MM.1S (cell line): ENCODE measurements around the gene CBX6.

Source experiments
- DNase-seq: peaks from one replicate; pipeline ENCODE4 v3.0.0-alpha.2; 2015
- H2AFZ ChIP-seq: fragments of 300-600 bp; sonication (generic); 2 replicates; pipeline ENCODE4 v1.6.0; 2016; ENCODE audit warnings: antibody characterized with exemption, low read length
- H3F3A ChIP-seq: fragments of 300-600 bp; sonication (generic); 2 replicates; pipeline ENCODE4 v1.6.1; 2016; ENCODE audit warnings: mild to moderate bottlenecking, antibody characterized with exemption, low read length, moderate library complexity, mixed read lengths; ENCODE audit not compliant: insufficient read depth
- H3K27ac ChIP-seq: fragments of 300-600 bp; sonication (generic); 2 replicates; pipeline ENCODE4 v1.5.1; 2016; ENCODE audit warnings: mild to moderate bottlenecking, low read length
- H3K27me3 ChIP-seq: fragments of 300-600 bp; sonication (generic); replicated peaks from 2 replicates; pipeline ENCODE4 v1.6.0; 2016; ENCODE audit warnings: low read length; ENCODE audit not compliant: insufficient read depth
- H3K36me3 ChIP-seq: fragments of 300-600 bp; sonication (generic); replicated peaks from 2 replicates; pipeline ENCODE4 v1.6.1; 2016; ENCODE audit warnings: mild to moderate bottlenecking, low read length, mixed read lengths; ENCODE audit not compliant: insufficient read depth
- H3K4me1 ChIP-seq: fragments of 300-600 bp; sonication (generic); 2 replicates; pipeline ENCODE4 v1.6.1; 2016; ENCODE audit warnings: low read length, mixed read lengths
- H3K4me2 ChIP-seq: fragments of 300-600 bp; sonication (generic); 2 replicates; pipeline ENCODE4 v1.6.0; 2016; ENCODE audit warnings: low read depth, low read length
- H3K4me3 ChIP-seq: fragments of 300-600 bp; sonication (generic); 2 replicates; pipeline ENCODE4 v1.5.1; 2016; ENCODE audit warnings: low read length, mixed read lengths
- H3K79me2 ChIP-seq: fragments of 300-600 bp; sonication (generic); 2 replicates; pipeline ENCODE4 v1.6.1; 2016; ENCODE audit warnings: mixed run types, low read length, mixed read lengths
- H3K9ac ChIP-seq: fragments of 300-600 bp; sonication (generic); 2 replicates; pipeline ENCODE4 v1.6.1; 2016; ENCODE audit warnings: low read length, mixed read lengths
- H3K9me2 ChIP-seq: fragments of 300-600 bp; sonication (generic); replicated peaks from 2 replicates; pipeline ENCODE4 v1.6.1; 2016; ENCODE audit warnings: mild to moderate bottlenecking, low read length, mixed read lengths; ENCODE audit not compliant: insufficient read depth
- H3K9me3 ChIP-seq: fragments of 300-600 bp; sonication (generic); replicated peaks from 2 replicates; pipeline ENCODE4 v1.6.1; 2016; ENCODE audit warnings: mild to moderate bottlenecking, low read length, mixed read lengths; ENCODE audit not compliant: insufficient read depth
- H4K20me1 ChIP-seq: fragments of 300-600 bp; sonication (generic); 2 replicates; pipeline ENCODE4 v1.6.1; 2016; ENCODE audit warnings: mild to moderate bottlenecking, low read length, moderate library complexity, mixed read lengths; ENCODE audit not compliant: insufficient read depth
- EZH2 ChIP-seq: fragments of 300-600 bp; sonication (generic); optimal IDR thresholded peaks from 2 replicates; pipeline ENCODE3; 2017; ENCODE audit warnings: low read depth, mild to moderate bottlenecking, antibody characterized with exemption, low read length, mixed read lengths
- EZH2phosphoT487 ChIP-seq: fragments of 300-600 bp; sonication (generic); IDR thresholded peaks from 2 replicates; pipeline ENCODE4 v1.6.1; 2018; ENCODE audit warnings: antibody characterized with exemption, low read length
- TF ChIP-seq, protein P1 (sequence below): fragments of 300-600 bp; sonication (generic); IDR thresholded peaks from 2 replicates; pipeline ENCODE4 v1.5.1; 2016; ENCODE audit warnings: antibody characterized with exemption, low read length, mixed read lengths

Gene CBX6

DNA sequence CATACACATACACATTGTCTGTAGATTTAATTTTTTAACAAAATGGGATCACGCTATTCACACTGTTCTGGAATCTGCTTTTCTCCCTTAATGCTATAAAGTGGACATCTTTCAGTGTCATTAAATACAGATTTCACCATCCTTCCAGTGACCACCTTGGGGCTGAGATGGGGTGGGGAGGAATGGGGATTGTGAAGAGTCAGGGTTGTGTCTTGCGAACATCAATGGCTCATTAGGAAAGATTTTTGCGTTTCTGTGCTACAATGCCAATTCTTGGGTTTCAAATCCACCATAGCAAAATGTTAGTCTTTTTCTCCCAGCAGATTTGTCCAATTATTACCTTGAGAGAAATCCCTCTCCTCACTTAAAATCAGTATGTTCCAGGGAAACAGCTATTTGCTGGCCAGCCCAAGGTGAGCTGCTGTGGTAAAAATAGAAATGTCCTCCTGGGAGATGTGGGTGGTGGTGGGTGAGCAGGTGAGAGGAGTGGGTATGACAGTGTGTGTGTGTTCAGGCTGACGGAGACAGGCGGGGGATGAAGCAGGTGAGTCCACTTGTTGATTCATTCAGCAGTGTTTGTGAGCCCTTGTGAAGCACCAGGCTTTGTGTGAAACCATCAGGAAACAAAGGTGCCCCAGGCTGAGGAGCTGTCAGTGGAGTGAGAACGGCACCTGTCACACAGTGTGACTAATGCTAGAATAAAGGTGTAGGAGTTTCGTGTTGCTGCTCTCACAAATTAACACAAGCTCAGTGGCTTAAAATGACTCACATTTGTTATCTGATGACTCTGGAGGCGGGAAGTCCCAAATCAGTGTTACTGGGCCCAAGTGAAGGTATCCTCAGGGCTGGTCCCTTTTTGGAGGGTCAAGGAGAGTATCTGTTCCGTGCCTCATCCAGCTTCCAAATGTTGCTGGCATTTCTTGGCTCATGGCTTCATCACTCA, 1.7 kb upstream of the CBX6 start:
- no peaks in the 10 kb centered on the region for H3K27me3 ChIP-seq
- H3K4me2 ChIP-seq: peak overlapping the region; percentile 98
- peak overlapping the region; percentile 62 for H2AFZ ChIP-seq
- H3K27ac ChIP-seq: peak overlapping the region; percentile 88
- no peaks in the 10 kb centered on the region for H4K20me1 ChIP-seq
- no peaks in the 10 kb centered on the region for H3K9me3 ChIP-seq
- peak overlapping the region; percentile 69 for H3K4me3 ChIP-seq
- H3K9me2 ChIP-seq: no peaks in the 10 kb centered on the region
- peaks cover 33% of the 10 kb centered on the region for H3F3A ChIP-seq
- H3K36me3 ChIP-seq: peaks cover 3% of the 10 kb centered on the region; the same call in 1 of the 2 replicates
- peak overlapping the region; percentile 94; the same call in 1 of the 2 replicates for H3K9ac ChIP-seq
- TF ChIP-seq, protein P1, sequence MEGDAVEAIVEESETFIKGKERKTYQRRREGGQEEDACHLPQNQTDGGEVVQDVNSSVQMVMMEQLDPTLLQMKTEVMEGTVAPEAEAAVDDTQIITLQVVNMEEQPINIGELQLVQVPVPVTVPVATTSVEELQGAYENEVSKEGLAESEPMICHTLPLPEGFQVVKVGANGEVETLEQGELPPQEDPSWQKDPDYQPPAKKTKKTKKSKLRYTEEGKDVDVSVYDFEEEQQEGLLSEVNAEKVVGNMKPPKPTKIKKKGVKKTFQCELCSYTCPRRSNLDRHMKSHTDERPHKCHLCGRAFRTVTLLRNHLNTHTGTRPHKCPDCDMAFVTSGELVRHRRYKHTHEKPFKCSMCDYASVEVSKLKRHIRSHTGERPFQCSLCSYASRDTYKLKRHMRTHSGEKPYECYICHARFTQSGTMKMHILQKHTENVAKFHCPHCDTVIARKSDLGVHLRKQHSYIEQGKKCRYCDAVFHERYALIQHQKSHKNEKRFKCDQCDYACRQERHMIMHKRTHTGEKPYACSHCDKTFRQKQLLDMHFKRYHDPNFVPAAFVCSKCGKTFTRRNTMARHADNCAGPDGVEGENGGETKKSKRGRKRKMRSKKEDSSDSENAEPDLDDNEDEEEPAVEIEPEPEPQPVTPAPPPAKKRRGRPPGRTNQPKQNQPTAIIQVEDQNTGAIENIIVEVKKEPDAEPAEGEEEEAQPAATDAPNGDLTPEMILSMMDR: no peak
- TF ChIP-seq EZH2phosphoT487 (no peak), EZH2 (no peak)
- peak; percentile 88 for DNase-seq
- H3K79me2 ChIP-seq: peaks cover 30% of the 10 kb centered on the region
- H3K4me1 ChIP-seq: peaks cover 30% of the 10 kb centered on the region

DNA sequence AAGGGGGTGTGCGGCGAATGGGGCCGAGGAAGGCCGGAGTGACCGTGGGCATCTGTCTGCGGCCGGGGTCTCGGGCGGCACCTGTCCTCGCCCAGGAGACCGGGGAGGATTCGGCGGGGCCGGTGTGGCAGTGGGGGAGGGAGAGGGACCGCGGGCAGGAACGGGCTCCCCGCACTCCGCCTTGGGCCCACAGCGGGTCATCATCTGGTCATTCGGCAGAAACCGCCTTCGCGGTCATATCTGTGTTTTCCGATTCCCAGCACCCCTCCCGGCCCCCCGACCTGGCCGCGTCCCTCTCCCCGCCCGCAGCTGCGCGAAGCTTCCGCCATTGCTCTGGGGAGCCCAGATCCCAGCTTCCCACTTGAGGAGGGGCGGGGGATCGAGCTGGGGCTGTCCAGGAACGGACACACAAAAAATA, 824 bp upstream of the CBX6 start:
- Histone ChIP-seq H3K27me3 (no peaks in the 10 kb centered on the region), H3K27ac (peak overlapping the region; percentile 88), H3K4me1 (peaks cover 30% of the 10 kb centered on the region), H3K9me3 (no peaks in the 10 kb centered on the region), H3K4me3 (peak overlapping the region; percentile 69), H3K4me2 (peak overlapping the region; percentile 98), H3K9me2 (no peaks in the 10 kb centered on the region), H3F3A (peaks cover 36% of the 10 kb centered on the region), H4K20me1 (peaks cover 8% of the 10 kb centered on the region; the same call in 1 of the 2 replicates), H3K36me3 (peaks cover 6% of the 10 kb centered on the region; the same call in 1 of the 2 replicates), H3K79me2 (peaks cover 39% of the 10 kb centered on the region), H3K9ac (peak overlapping the region; percentile 94), H2AFZ (peak overlapping the region; percentile 63)
- TF ChIP-seq EZH2phosphoT487 (no peak), EZH2 (no peak)
- TF ChIP-seq, protein P1: no peak
- no peak for DNase-seq

DNA sequence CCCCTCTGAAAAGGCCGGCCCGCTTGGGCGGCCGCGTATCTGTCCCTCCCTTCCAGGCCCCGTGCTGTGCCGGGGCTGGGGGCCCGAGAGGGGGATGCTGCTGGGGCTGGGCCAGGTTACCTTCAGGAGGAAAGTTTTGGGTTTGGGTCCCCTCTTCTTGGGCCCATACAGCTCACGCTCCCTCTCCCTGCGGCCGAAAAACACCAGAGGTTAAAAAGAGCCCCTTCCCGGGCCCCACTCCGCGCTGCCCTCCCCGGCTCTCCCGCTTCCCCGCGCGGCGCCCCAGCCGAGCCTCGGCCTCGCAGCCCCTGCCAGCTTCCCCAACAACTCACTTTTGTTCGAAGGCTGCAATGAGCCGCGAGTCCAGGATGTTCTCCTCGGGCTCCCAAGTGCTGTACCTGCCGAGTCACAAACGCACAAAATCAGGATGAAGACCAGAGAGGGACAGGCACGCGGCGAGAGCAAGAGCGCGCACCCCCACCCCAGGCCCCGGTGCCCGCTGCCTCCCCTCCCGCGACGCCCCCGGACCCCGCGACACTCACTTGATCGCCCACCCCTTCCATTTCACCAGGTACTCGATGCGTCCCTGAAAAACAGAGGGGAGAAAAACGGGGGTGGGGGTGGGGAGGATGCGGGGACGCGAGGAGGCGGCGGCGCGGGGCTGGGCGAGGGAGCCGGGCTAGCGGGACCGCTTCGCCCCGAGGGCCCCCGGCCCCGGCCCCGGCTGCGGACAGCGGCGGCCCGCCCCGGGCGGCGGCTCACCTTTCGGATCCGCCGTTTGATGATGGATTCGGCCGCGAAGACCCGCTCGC, 450 bp downstream of the CBX6 start:
- no peaks in the 10 kb centered on the region for H3K9me2 ChIP-seq
- DNase-seq: peak; percentile 33
- peak overlapping the region; percentile 24; the same call in 1 of the 2 replicates for H2AFZ ChIP-seq

More for the DNA sequence above, 450 bp downstream of the CBX6 start:
- H3K27ac ChIP-seq: peak overlapping the region; percentile 80; the same call in 1 of the 2 replicates
- H3K4me3 ChIP-seq: peak overlapping the region; percentile 93
- peaks cover 11% of the 10 kb centered on the region; the same call in 1 of the 2 replicates for H4K20me1 ChIP-seq
- TF ChIP-seq, protein P1: no peak
- TF ChIP-seq EZH2 (no peak), EZH2phosphoT487 (no peak)
- no peaks in the 10 kb centered on the region for H3K27me3 ChIP-seq
- peaks cover 30% of the 10 kb centered on the region for H3K4me1 ChIP-seq
- H3K9ac ChIP-seq: peak overlapping the region; percentile 95
- peaks cover 36% of the 10 kb centered on the region for H3F3A ChIP-seq
- peaks cover 50% of the 10 kb centered on the region for H3K79me2 ChIP-seq
- no peaks in the 10 kb centered on the region for H3K9me3 ChIP-seq
- H3K36me3 ChIP-seq: peaks cover 10% of the 10 kb centered on the region; the same call in 1 of the 2 replicates
- H3K4me2 ChIP-seq: peak overlapping the region; percentile 99
